ENCODE data around the gene CD4. TPM values are rescaled to one million over a fixed set of nuclear protein-coding genes. Genes with fewer than 3 reads are reported as not detected.

Gene CD4
- total and polyA plus RNA-seq, 10 of the 15 experiments (the other 5 are each of a cell fraction or from before 2014, with no cell fraction given): 0.24 to 1.6 (median 0.69) TPM

DNA sequence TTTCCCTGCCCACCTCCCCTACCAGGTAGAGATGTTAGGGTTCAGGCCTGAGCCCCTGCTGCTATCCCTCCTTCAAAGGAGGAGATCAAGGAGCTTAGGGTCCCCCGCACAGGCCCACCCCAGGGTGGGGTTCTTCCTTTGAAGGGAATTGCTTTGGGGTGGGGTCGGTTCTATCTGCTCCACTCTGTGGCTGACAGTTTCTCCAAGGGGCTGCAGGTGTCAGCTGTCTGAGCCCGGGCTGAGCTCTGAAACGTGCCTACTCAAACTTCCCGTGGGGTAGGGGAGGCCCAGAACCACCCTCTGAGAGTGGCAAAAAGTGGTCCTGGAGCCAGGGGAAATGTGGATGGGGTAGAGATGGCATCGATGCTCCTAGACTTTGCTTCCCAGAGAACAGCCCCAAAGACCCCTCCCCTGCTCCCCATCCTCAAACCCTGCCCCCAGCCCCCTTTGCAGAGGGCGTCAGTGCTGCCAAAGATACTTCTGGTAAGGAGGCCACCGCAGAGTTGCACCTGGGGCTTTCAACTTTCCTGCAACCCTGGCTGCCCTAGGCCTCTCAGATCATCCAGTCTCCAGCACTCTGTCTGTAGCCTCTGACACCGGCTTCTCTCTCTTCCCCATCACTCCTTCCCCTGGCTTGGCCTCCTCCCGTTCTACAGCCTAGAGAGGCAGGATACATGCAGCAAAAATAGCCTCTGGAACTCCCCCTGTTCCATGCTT lies 6.3 kb upstream of the CD4 start:
- no peak overlapping the region for H3K27ac ChIP-seq (ENCODE audit: control insufficient read depth, insufficient read depth)
- H3K4me1 ChIP-seq (ENCODE audit: control insufficient read depth, insufficient read depth, low read length): peaks cover 12% of the 10 kb centered on the region; the same call in 1 of the 2 replicates
- TF ChIP-seq, protein P1, sequence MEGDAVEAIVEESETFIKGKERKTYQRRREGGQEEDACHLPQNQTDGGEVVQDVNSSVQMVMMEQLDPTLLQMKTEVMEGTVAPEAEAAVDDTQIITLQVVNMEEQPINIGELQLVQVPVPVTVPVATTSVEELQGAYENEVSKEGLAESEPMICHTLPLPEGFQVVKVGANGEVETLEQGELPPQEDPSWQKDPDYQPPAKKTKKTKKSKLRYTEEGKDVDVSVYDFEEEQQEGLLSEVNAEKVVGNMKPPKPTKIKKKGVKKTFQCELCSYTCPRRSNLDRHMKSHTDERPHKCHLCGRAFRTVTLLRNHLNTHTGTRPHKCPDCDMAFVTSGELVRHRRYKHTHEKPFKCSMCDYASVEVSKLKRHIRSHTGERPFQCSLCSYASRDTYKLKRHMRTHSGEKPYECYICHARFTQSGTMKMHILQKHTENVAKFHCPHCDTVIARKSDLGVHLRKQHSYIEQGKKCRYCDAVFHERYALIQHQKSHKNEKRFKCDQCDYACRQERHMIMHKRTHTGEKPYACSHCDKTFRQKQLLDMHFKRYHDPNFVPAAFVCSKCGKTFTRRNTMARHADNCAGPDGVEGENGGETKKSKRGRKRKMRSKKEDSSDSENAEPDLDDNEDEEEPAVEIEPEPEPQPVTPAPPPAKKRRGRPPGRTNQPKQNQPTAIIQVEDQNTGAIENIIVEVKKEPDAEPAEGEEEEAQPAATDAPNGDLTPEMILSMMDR (IDR thresholded peaks at IDR 0.05 in 2 of 3, conservative IDR thresholded peaks at IDR 0.05 in 1 of 3; ENCODE audit: control insufficient read depth in 2 of 3, extremely low read depth in 1 of 3, insufficient read depth in 1 of 3, low read depth in 3 of 3, low read length in 3 of 3): no peak
- TF ChIP-seq EED (IDR thresholded peaks at IDR 0.05; ENCODE audit: low read depth) (no peak), SREBF1 (IDR thresholded peaks at IDR 0.05; ENCODE audit: low read length) (no peak), NRF1 (conservative IDR thresholded peaks at IDR 0.05; ENCODE audit: low read depth, low read length) (no peak), MYC (IDR thresholded peaks at IDR 0.05; ENCODE audit: insufficient read depth, insufficient read length, insufficient replicate concordance, low read length, severe bottlenecking) (no peak), SIX5 (IDR thresholded peaks at IDR 0.05; ENCODE audit: low read depth, low read length, severe bottlenecking) (no peak), HCFC1 (IDR thresholded peaks at IDR 0.05; ENCODE audit: low read length) (no peak), NBN (IDR thresholded peaks at IDR 0.05) (no peak), ZNF24 (IDR thresholded peaks at IDR 0.05) (no peak), ATF7 (IDR thresholded peaks at IDR 0.05; ENCODE audit: low read depth) (no peak), STAT1 (conservative IDR thresholded peaks at IDR 0.05) (no peak), TCF7 (IDR thresholded peaks at IDR 0.05; ENCODE audit: borderline replicate concordance) (no peak), WRNIP1 (IDR thresholded peaks at IDR 0.05; ENCODE audit: borderline replicate concordance, low read depth, low read length) (no peak), SP1 (IDR thresholded peaks at IDR 0.05; ENCODE audit: low read depth, low read length) (no peak)
- TF ChIP-seq, protein P2, sequence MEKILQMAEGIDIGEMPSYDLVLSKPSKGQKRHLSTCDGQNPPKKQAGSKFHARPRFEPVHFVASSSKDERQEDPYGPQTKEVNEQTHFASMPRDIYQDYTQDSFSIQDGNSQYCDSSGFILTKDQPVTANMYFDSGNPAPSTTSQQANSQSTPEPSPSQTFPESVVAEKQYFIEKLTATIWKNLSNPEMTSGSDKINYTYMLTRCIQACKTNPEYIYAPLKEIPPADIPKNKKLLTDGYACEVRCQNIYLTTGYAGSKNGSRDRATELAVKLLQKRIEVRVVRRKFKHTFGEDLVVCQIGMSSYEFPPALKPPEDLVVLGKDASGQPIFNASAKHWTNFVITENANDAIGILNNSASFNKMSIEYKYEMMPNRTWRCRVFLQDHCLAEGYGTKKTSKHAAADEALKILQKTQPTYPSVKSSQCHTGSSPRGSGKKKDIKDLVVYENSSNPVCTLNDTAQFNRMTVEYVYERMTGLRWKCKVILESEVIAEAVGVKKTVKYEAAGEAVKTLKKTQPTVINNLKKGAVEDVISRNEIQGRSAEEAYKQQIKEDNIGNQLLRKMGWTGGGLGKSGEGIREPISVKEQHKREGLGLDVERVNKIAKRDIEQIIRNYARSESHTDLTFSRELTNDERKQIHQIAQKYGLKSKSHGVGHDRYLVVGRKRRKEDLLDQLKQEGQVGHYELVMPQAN (conservative IDR thresholded peaks at IDR 0.05): no peak
- TF ChIP-seq, protein P3, sequence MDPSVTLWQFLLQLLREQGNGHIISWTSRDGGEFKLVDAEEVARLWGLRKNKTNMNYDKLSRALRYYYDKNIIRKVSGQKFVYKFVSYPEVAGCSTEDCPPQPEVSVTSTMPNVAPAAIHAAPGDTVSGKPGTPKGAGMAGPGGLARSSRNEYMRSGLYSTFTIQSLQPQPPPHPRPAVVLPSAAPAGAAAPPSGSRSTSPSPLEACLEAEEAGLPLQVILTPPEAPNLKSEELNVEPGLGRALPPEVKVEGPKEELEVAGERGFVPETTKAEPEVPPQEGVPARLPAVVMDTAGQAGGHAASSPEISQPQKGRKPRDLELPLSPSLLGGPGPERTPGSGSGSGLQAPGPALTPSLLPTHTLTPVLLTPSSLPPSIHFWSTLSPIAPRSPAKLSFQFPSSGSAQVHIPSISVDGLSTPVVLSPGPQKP (IDR thresholded peaks at IDR 0.05; ENCODE audit: low read depth, low read length): no peak
- TF ChIP-seq, protein P4, sequence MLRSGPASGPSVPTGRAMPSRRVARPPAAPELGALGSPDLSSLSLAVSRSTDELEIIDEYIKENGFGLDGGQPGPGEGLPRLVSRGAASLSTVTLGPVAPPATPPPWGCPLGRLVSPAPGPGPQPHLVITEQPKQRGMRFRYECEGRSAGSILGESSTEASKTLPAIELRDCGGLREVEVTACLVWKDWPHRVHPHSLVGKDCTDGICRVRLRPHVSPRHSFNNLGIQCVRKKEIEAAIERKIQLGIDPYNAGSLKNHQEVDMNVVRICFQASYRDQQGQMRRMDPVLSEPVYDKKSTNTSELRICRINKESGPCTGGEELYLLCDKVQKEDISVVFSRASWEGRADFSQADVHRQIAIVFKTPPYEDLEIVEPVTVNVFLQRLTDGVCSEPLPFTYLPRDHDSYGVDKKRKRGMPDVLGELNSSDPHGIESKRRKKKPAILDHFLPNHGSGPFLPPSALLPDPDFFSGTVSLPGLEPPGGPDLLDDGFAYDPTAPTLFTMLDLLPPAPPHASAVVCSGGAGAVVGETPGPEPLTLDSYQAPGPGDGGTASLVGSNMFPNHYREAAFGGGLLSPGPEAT (IDR thresholded peaks at IDR 0.05; ENCODE audit: low read depth): no peak

More for the DNA sequence above, 6.3 kb upstream of the CD4 start:
- ChIA-PET RAD21 (ENCODE audit: unreplicated experiment) (interaction anchor here (1.0 to 5.4 kb wide), 3 partner anchors 10 to 317 kb away, joined by 3 to 42 read pairs (median 4); partner anchors contain the start of gene MLF2), CTCF (interaction anchor here (0.7 to 3.3 kb wide), 6 partner anchors 13 to 229 kb away, joined by 3 to 17 read pairs (median 4); partner anchors contain the start of gene MLF2), POLR2A (interaction anchor here (0.5 to 1.4 kb wide), 3 partner anchors 10 to 94 kb away, joined by 4 to 12 read pairs (median 5); partner anchors contain the start of gene ZNF384), SMC1A (ENCODE audit: uncharacterized antibody, unreplicated experiment) (interaction anchor here (1.1 to 6.6 kb wide), 3 partner anchors 9 to 29 kb away, joined by 4 to 84 read pairs (median 7); partner anchors contain the start of genes MLF2 and PTMS)
- ATAC-seq: no peak
- Histone ChIP-seq H2AFZ (ENCODE audit: control insufficient read depth, low read depth, low read length) (no peak overlapping the region), H4K20me1 (ENCODE audit: control insufficient read depth, insufficient read depth) (no peaks in the 10 kb centered on the region), H3K36me3 (ENCODE audit: control insufficient read depth in 2 of 2, insufficient read depth in 2 of 2, low read length in 1 of 2) (no peaks in the 10 kb centered on the region), H3K27me3 (replicated peaks in 1 of 2; ENCODE audit: control insufficient read depth in 2 of 2, insufficient read depth in 2 of 2, low read length in 1 of 2) (no peaks in the 10 kb centered on the region), H3K4me2 (ENCODE audit: control insufficient read depth, insufficient read depth) (no peak overlapping the region), H3K4me3 (no peak overlapping the region), H3K9ac (ENCODE audit: control insufficient read depth, insufficient read depth, low read length) (no peak overlapping the region), H3K9me3 (replicated peaks; ENCODE audit: control insufficient read depth, insufficient read depth, low read length) (no peaks in the 10 kb centered on the region), H3K79me2 (ENCODE audit: control insufficient read depth, insufficient read depth, low read length) (no peaks in the 10 kb centered on the region)
- BruUV-seq (replicated peaks): no TSS peak
- 55% methylated on average over 9 of the region's 10 CpGs for WGBS (ENCODE audit: insufficient coverage, insufficient replicate concordance, low lambda C conversion rate, missing lambda C conversion rate)
- DNase-seq (ENCODE audit: low read depth, low spot score): no peak
- in situ Hi-C loops (cut with MboI) (no loop called here), intact Hi-C loops (cut with micrococcal nuclease; ENCODE audit: unreplicated experiment) (no loop called here)
- FAIRE-seq: no peak

All from GM12878 (cell line).